Activated naive CD8-positive, alpha-beta T cell treated with anti-CD3 and anti-CD28 coated beads, Interleukin-2, amount 50 U/mL, for 24 hours (primary cell): ENCODE results near the gene CGB2.
A peak's percentile ranks its signal among the peaks of the same experiment; 100 is the strongest.
"Not testable (repeated sequence)": the region's sequence is repeated elsewhere in the genome, so short reads cannot be mapped to it uniquely, and the experiment has no call there.

Source experiments
- ATAC-seq: fragments of 150-1000 bp; cut with Tn5 transposase; one replicate; pipeline ENCODE4 v1.10.0; 2021
- DNase-seq: peaks from one replicate; pipeline ENCODE4 v3.0.0; 2021
- H3K27ac Mint-ChIP-seq: one replicate; pipeline ENCODE4 v1.8.0; 2021; ENCODE audit warnings: mild to moderate bottlenecking, mixed read lengths
- H3K27me3 Mint-ChIP-seq: one replicate; pipeline ENCODE4 v1.8.0; 2021; ENCODE audit warnings: mixed read lengths
- H3K36me3 Mint-ChIP-seq: one replicate; pipeline ENCODE4 v1.8.0; 2021; ENCODE audit warnings: low read depth, mixed read lengths
- H3K4me1 Mint-ChIP-seq: one replicate; pipeline ENCODE4 v1.8.0; 2021; ENCODE audit warnings: mixed read lengths
- H3K4me3 Mint-ChIP-seq: one replicate; pipeline ENCODE4 v1.8.0; 2021; ENCODE audit warnings: mild to moderate bottlenecking, moderate library complexity, mixed read lengths
- H3K9me3 Mint-ChIP-seq: one replicate; pipeline ENCODE4 v1.8.0; 2021; ENCODE audit warnings: mixed read lengths

Gene CGB2

GRCh38 chr19:49031642-49032301 lies at the start of gene CGB2:
Gene CGB2, plus strand, starts transcription at chr19:49031890. Its CDS starts 206 bp downstream, at chr19:49032096.
- H3K27ac Mint-ChIP-seq, result peak within 1 kb of the TSS; percentile 80
- H3K9me3 Mint-ChIP-seq, H3K36me3 Mint-ChIP-seq, H3K4me1 Mint-ChIP-seq: not testable (repeated sequence)
- peak within 1 kb of the TSS; percentile 38 for H3K4me3 Mint-ChIP-seq
- H3K27me3 Mint-ChIP-seq, result peaks cover 11% of the 10 kb centered on the region
- ATAC-seq (peak; percentile 77), DNase-seq (peak; percentile 75)

- no peak for ATAC-seq
- Mint-ChIP-seq H3K27ac (no peak overlapping the region), H3K9me3 (no peaks in the 10 kb centered on the region), H3K4me3 (no peak overlapping the region), H3K27me3 (no peaks in the 10 kb centered on the region), H3K36me3 (peaks cover 37% of the 10 kb centered on the region), H3K4me1 (peaks cover 29% of the 10 kb centered on the region)
- no peak for DNase-seq
These were observed 49.4 kb upstream of the CGB2 start for GRCh38 chr19:48982280-48982679.

GRCh38 chr19:48985711-48986110 lies 46.0 kb upstream of the CGB2 start:
- no peak overlapping the region for H3K4me3 Mint-ChIP-seq
- peaks cover 40% of the 10 kb centered on the region for H3K36me3 Mint-ChIP-seq
- ATAC-seq (no peak), DNase-seq (no peak)
- no peaks in the 10 kb centered on the region for H3K27me3 Mint-ChIP-seq
- H3K9me3 Mint-ChIP-seq, result no peaks in the 10 kb centered on the region
- no peak overlapping the region for H3K27ac Mint-ChIP-seq
- peaks cover 27% of the 10 kb centered on the region for H3K4me1 Mint-ChIP-seq

- ATAC-seq (no peak), DNase-seq (no peak)
- Mint-ChIP-seq H3K4me3 (no peak overlapping the region), H3K36me3 (peaks cover 41% of the 10 kb centered on the region), H3K4me1 (peaks cover 30% of the 10 kb centered on the region), H3K27ac (no peak overlapping the region), H3K9me3 (no peaks in the 10 kb centered on the region), H3K27me3 (no peaks in the 10 kb centered on the region)
These were observed 45.5 kb upstream of the CGB2 start for GRCh38 chr19:48986211-48986610.

- Mint-ChIP-seq H3K4me1 (peaks cover 35% of the 10 kb centered on the region), H3K4me3 (peak overlapping the region; percentile 34), H3K27me3 (no peaks in the 10 kb centered on the region), H3K9me3 (no peaks in the 10 kb centered on the region), H3K36me3 (peaks cover 35% of the 10 kb centered on the region), H3K27ac (peak overlapping the region; percentile 91)
- no peak for DNase-seq
- ATAC-seq, result peak; percentile 68
These were observed 44.4 kb upstream of the CGB2 start for GRCh38 chr19:48987323-48987722.

- no peaks in the 10 kb centered on the region for H3K27me3 Mint-ChIP-seq
- ATAC-seq (no peak), DNase-seq (no peak)
- H3K4me3 Mint-ChIP-seq, result no peak overlapping the region
- no peaks in the 10 kb centered on the region for H3K9me3 Mint-ChIP-seq
- H3K4me1 Mint-ChIP-seq, result peaks cover 37% of the 10 kb centered on the region
- H3K36me3 Mint-ChIP-seq, result peaks cover 30% of the 10 kb centered on the region
- peak overlapping the region; percentile 91 for H3K27ac Mint-ChIP-seq
These were observed 43.4 kb upstream of the CGB2 start for GRCh38 chr19:48988286-48988685.

GRCh38 chr19:48988860-48989259 lies 42.8 kb upstream of the CGB2 start:
- H3K9me3 Mint-ChIP-seq, result no peaks in the 10 kb centered on the region
- DNase-seq, result no peak
- peaks cover 39% of the 10 kb centered on the region for H3K4me1 Mint-ChIP-seq
- ATAC-seq, result no peak
- no peak overlapping the region for H3K4me3 Mint-ChIP-seq
- H3K36me3 Mint-ChIP-seq, result peaks cover 28% of the 10 kb centered on the region
- peak overlapping the region; percentile 77 for H3K27ac Mint-ChIP-seq
- no peaks in the 10 kb centered on the region for H3K27me3 Mint-ChIP-seq

- ATAC-seq (no peak), DNase-seq (no peak)
- H3K27me3 Mint-ChIP-seq, result no peaks in the 10 kb centered on the region
- H3K4me3 Mint-ChIP-seq, result no peak overlapping the region
- H3K4me1 Mint-ChIP-seq, result peaks cover 47% of the 10 kb centered on the region
- H3K27ac Mint-ChIP-seq, result no peak overlapping the region
- H3K36me3 Mint-ChIP-seq, result peaks cover 32% of the 10 kb centered on the region
- no peaks in the 10 kb centered on the region for H3K9me3 Mint-ChIP-seq
These were observed 41.9 kb upstream of the CGB2 start for GRCh38 chr19:48989701-48990291.

GRCh38 chr19:48990400-48990799 lies 41.3 kb upstream of the CGB2 start:
- no peak for ATAC-seq
- no peaks in the 10 kb centered on the region for H3K27me3 Mint-ChIP-seq
- peaks cover 30% of the 10 kb centered on the region for H3K36me3 Mint-ChIP-seq
- no peak overlapping the region for H3K4me3 Mint-ChIP-seq
- peaks cover 52% of the 10 kb centered on the region for H3K4me1 Mint-ChIP-seq
- H3K9me3 Mint-ChIP-seq, result no peaks in the 10 kb centered on the region
- no peak for DNase-seq
- H3K27ac Mint-ChIP-seq, result peak overlapping the region; percentile 23

- ATAC-seq (no peak), DNase-seq (no peak)
- Mint-ChIP-seq H3K4me3 (no peak overlapping the region), H3K27me3 (no peaks in the 10 kb centered on the region), H3K9me3 (no peaks in the 10 kb centered on the region), H3K27ac (peak overlapping the region; percentile 22), H3K4me1 (peaks cover 55% of the 10 kb centered on the region), H3K36me3 (peaks cover 30% of the 10 kb centered on the region)
These were observed 40.6 kb upstream of the CGB2 start for GRCh38 chr19:48991011-48991609.

GRCh38 chr19:48991873-48992580 lies 39.7 kb upstream of the CGB2 start:
- Mint-ChIP-seq H3K36me3 (peaks cover 30% of the 10 kb centered on the region), H3K4me1 (peaks cover 52% of the 10 kb centered on the region), H3K4me3 (peak overlapping the region; percentile 98), H3K27ac (peak overlapping the region; percentile 91), H3K9me3 (no peaks in the 10 kb centered on the region), H3K27me3 (no peaks in the 10 kb centered on the region)
- no peak for ATAC-seq
- DNase-seq, result no peak

- Mint-ChIP-seq H3K9me3 (no peaks in the 10 kb centered on the region), H3K4me1 (peaks cover 46% of the 10 kb centered on the region), H3K36me3 (peaks cover 29% of the 10 kb centered on the region), H3K4me3 (peak overlapping the region; percentile 98), H3K27me3 (no peaks in the 10 kb centered on the region), H3K27ac (peak overlapping the region; percentile 91)
- DNase-seq, result no peak
- ATAC-seq, result no peak
These were observed 39.0 kb upstream of the CGB2 start for GRCh38 chr19:48992581-48993174.

- H3K9me3 Mint-ChIP-seq, result no peaks in the 10 kb centered on the region
- peaks cover 39% of the 10 kb centered on the region for H3K4me1 Mint-ChIP-seq
- H3K4me3 Mint-ChIP-seq, result peak within 1 kb of the TSS; percentile 98
- H3K27ac Mint-ChIP-seq, result peak within 1 kb of the TSS; percentile 99
- peaks cover 26% of the 10 kb centered on the region for H3K36me3 Mint-ChIP-seq
- ATAC-seq (peak; percentile 95), DNase-seq (peak; percentile 99)
- H3K27me3 Mint-ChIP-seq, result no peaks in the 10 kb centered on the region
These were observed 38.3 kb upstream of the CGB2 start, which contains the start of the genes GYS1 and RUVBL2 for GRCh38 chr19:48993175-48994034. Gene GYS1, minus strand, starts transcription at chr19:48993309. Its CDS starts 197 bp downstream, at chr19:48993112. Gene RUVBL2, plus strand, starts transcription at chr19:48993887. Its CDS starts 25 bp downstream, at chr19:48993912.

- H3K4me3 Mint-ChIP-seq, result peak overlapping the region; percentile 98
- no peaks in the 10 kb centered on the region for H3K9me3 Mint-ChIP-seq
- H3K27me3 Mint-ChIP-seq, result no peaks in the 10 kb centered on the region
- no peak for ATAC-seq
- H3K36me3 Mint-ChIP-seq, result peaks cover 20% of the 10 kb centered on the region
- H3K4me1 Mint-ChIP-seq, result peaks cover 35% of the 10 kb centered on the region
- H3K27ac Mint-ChIP-seq, result peak overlapping the region; percentile 99
- no peak for DNase-seq
These were observed 37.7 kb upstream of the CGB2 start for GRCh38 chr19:48994035-48994386.
